A549 (cell line): ENCODE data around the gene TRPV4.
A peak's percentile ranks its signal among the peaks of the same experiment; 100 is the strongest.

ENCODE experiments used
- CHD4 ChIP-seq: fragments of 200-600 bp; sonication (generic); IDR thresholded peaks from 2 replicates; pipeline ENCODE4 v1.6.1; 2016; ENCODE audit warnings: antibody characterized with exemption, mild to moderate bottlenecking, borderline replicate concordance
- CTCF ChIP-seq: fragments of >200 bp; sonication (Bioruptor Twin); formaldehyde crosslinking; IDR thresholded peaks from 3 replicates; pipeline ENCODE4 v1.5.1; 2016
- POLR2A ChIP-seq: IDR thresholded peaks from 2 replicates; pipeline ENCODE4 v1.6.1; 2012; ENCODE audit warnings: mild to moderate bottlenecking, low read length
- SMC3 ChIP-seq: fragments of >200 bp; sonication (Bioruptor Twin); formaldehyde crosslinking; IDR thresholded peaks from 3 replicates; pipeline ENCODE4 v1.6.1; 2018; ENCODE audit warnings: inconsistent platforms
- TF ChIP-seq, protein P1 (sequence below): fragments of 200-600 bp; sonication (generic); IDR thresholded peaks from 2 replicates; pipeline ENCODE4 v1.6.1; 2016; ENCODE audit warnings: antibody characterized with exemption, mild to moderate bottlenecking, moderate library complexity
- TF ChIP-seq, protein P2 (sequence below): IDR thresholded peaks from 2 replicates; pipeline ENCODE4 v1.6.1; 2012

DNA sequence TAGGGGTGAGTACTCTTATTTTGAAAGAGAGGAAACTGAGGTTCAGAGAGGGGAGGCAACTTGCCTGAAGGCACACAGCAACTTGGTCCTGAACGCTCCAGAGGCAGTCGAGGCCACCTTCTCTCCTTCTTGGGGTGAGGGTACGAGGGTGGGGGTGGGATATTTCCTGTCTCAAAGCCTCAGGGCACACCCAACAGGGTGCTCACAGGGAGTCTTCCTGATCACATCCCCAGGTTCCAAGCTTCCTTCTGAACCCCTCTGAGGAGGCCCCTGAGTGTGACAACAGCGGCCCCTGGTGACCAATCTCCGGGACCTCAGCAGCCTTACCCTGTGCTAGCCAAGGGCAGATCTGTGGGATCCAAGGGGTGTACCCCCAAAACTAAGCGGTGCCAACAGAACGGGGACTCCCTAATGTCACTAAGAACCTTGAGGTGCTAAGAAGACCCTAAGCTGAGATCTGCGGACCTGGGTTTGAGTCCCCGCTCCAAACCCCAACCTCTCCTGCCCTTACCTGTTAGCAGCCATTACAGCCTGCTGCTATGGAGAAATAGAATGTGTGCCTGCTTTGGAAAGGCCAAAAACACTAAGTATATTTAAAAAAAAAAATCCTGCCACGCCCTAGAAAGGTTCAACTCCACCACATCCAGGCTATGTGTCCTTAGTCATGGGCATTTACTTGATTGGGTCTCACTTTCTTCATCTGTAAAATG lies 57.9 kb downstream of the TRPV4 start:
- TF ChIP-seq, protein P1, sequence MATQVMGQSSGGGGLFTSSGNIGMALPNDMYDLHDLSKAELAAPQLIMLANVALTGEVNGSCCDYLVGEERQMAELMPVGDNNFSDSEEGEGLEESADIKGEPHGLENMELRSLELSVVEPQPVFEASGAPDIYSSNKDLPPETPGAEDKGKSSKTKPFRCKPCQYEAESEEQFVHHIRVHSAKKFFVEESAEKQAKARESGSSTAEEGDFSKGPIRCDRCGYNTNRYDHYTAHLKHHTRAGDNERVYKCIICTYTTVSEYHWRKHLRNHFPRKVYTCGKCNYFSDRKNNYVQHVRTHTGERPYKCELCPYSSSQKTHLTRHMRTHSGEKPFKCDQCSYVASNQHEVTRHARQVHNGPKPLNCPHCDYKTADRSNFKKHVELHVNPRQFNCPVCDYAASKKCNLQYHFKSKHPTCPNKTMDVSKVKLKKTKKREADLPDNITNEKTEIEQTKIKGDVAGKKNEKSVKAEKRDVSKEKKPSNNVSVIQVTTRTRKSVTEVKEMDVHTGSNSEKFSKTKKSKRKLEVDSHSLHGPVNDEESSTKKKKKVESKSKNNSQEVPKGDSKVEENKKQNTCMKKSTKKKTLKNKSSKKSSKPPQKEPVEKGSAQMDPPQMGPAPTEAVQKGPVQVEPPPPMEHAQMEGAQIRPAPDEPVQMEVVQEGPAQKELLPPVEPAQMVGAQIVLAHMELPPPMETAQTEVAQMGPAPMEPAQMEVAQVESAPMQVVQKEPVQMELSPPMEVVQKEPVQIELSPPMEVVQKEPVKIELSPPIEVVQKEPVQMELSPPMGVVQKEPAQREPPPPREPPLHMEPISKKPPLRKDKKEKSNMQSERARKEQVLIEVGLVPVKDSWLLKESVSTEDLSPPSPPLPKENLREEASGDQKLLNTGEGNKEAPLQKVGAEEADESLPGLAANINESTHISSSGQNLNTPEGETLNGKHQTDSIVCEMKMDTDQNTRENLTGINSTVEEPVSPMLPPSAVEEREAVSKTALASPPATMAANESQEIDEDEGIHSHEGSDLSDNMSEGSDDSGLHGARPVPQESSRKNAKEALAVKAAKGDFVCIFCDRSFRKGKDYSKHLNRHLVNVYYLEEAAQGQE = no peak
- TF ChIP-seq CTCF (peak; percentile 95), CHD4 (no peak), SMC3 (peak; percentile 89), POLR2A (no peak)
- TF ChIP-seq, protein P2, sequence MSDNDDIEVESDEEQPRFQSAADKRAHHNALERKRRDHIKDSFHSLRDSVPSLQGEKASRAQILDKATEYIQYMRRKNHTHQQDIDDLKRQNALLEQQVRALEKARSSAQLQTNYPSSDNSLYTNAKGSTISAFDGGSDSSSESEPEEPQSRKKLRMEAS = no peak
